Endothelial cell of umbilical vein (primary cell): Measurements from ENCODE around the gene LGMN. TPM values are rescaled to one million over a fixed set of nuclear protein-coding genes. Genes with fewer than 3 reads are reported as not detected.
"Not testable (repeated sequence)": the region's sequence is repeated elsewhere in the genome, so short reads cannot be mapped to it uniquely, and the experiment has no call there.

ENCODE experiments used
- BruUV-seq: library from RNA; stranded (reverse); fragments of 400-500 nt; replicated peaks from 2 replicates; lab custom pipeline; 2021; lab: Mats Ljungman, UMichigan
- CTCF ChIA-PET: fragments of 300-600, 350-600 bp; sonication (Branson Sonifier 250); formaldehyde crosslinking; loops from one replicate; lab custom pipeline; 2021; ENCODE audit warnings: antibody characterized with exemption, inconsistent platforms; lab: Charles Lee
- POLR2A ChIA-PET: fragments of 300-600, 350-600 bp; sonication (Branson Sonifier 250); formaldehyde crosslinking; loops from one replicate; lab custom pipeline; 2021; ENCODE audit warnings: antibody characterized with exemption, inconsistent platforms; lab: Charles Lee
- DNase-seq: peaks from one replicate; pipeline ENCODE4 v3.0.0-alpha.2; 2011; ENCODE audit warnings: low read depth, low spot score
- FAIRE-seq: peaks from 2 replicates; lab custom pipeline; 2011; peaks lifted over from hg19 to GRCh38; lab: Jason Lieb, UNC
- H2AFZ ChIP-seq: 2 replicates; pipeline ENCODE4 v1.6.0; 2012; ENCODE audit warnings: low read depth, low read length, control low read depth, inconsistent platforms
- H3K27ac ChIP-seq: 2 replicates; pipeline ENCODE4 v1.5.1; 2011; ENCODE audit warnings: low read depth, mild to moderate bottlenecking, control low read depth, low read length, moderate library complexity; ENCODE audit not compliant: insufficient read depth
- H3K27me3 ChIP-seq, 2 experiments: 2 replicates each; pipeline versions ENCODE4 v1.6.0 to v1.6.1; 2011; ENCODE audit warnings: low read length in 2 of 2, mixed read lengths in 1 of 2; ENCODE audit not compliant: control insufficient read depth in 2 of 2, insufficient read depth in 2 of 2
- H3K36me3 ChIP-seq, 2 experiments: 2 replicates in 1 of 2; 3 replicates in 1 of 2; pipeline ENCODE4 v1.5.1; 2011; ENCODE audit warnings: low read length in 2 of 2, mild to moderate bottlenecking in 1 of 2, moderate library complexity in 1 of 2; ENCODE audit not compliant: control insufficient read depth in 2 of 2, insufficient read depth in 2 of 2; ENCODE audit errors: extremely low read depth in 1 of 2
- H3K4me1 ChIP-seq: 3 replicates; pipeline ENCODE4 v1.5.1; 2011; ENCODE audit warnings: mild to moderate bottlenecking, low read length; ENCODE audit not compliant: control insufficient read depth, insufficient read depth; ENCODE audit errors: extremely low read depth
- H3K4me2 ChIP-seq: 2 replicates; pipeline ENCODE4 v1.6.1; 2011; ENCODE audit warnings: low read length, control low read depth, mixed read lengths; ENCODE audit not compliant: insufficient read depth
- H3K4me3 ChIP-seq, 3 experiments: fragments of 200-600 bp in 1 of 3; sonication (generic), shearing (Covaris generic) in 1 of 3; replicated peaks in 1 of 3; 2 replicates each; pipeline ENCODE4 v1.5.1; 2011 to 2016; ENCODE audit warnings: control low read depth in 3 of 3, low read length in 3 of 3, mild to moderate bottlenecking in 2 of 3, inconsistent platforms in 1 of 3, low read depth in 1 of 3, moderate library complexity in 1 of 3; ENCODE audit not compliant: insufficient read depth in 1 of 3
- H3K79me2 ChIP-seq: 2 replicates; pipeline ENCODE4 v1.6.0; 2012; ENCODE audit warnings: low read length, inconsistent platforms; ENCODE audit not compliant: control insufficient read depth, insufficient read depth
- H3K9ac ChIP-seq: replicated peaks from 2 replicates; pipeline ENCODE3; 2011; ENCODE audit warnings: low read length, control low read depth; ENCODE audit not compliant: insufficient read depth; ENCODE audit errors: extremely low read depth
- H3K9me1 ChIP-seq: replicated peaks from 3 replicates; pipeline ENCODE4 v1.6.0; 2011; ENCODE audit warnings: mild to moderate bottlenecking, low read length; ENCODE audit not compliant: control insufficient read depth, insufficient read depth; ENCODE audit errors: extremely low read depth
- H3K9me3 ChIP-seq: replicated peaks from 2 replicates; pipeline ENCODE4 v1.5.1; 2012; ENCODE audit warnings: low read length, inconsistent platforms; ENCODE audit not compliant: control insufficient read depth, insufficient read depth
- H4K20me1 ChIP-seq: replicated peaks from 2 replicates; pipeline ENCODE3; 2011; ENCODE audit warnings: mild to moderate bottlenecking, low read length; ENCODE audit not compliant: control insufficient read depth, insufficient read depth; ENCODE audit errors: extremely low read depth
- EZH2 ChIP-seq: IDR thresholded peaks from 2 replicates; pipeline ENCODE4 v1.6.1; 2012; ENCODE audit warnings: borderline replicate concordance, low read depth, mild to moderate bottlenecking, moderate library complexity, low read length, inconsistent platforms; ENCODE audit not compliant: severe bottlenecking
- FOS ChIP-seq: IDR thresholded peaks from 2 replicates; pipeline ENCODE4 v1.6.1; 2011; ENCODE audit warnings: mild to moderate bottlenecking, low read length, moderate library complexity, borderline replicate concordance; ENCODE audit not compliant: insufficient read depth
- GATA2 ChIP-seq: IDR thresholded peaks from 2 replicates; pipeline ENCODE4 v1.7.0; 2011; ENCODE audit warnings: low read depth, mild to moderate bottlenecking, moderate library complexity, mixed read lengths, low read length; ENCODE audit not compliant: insufficient read length, insufficient read depth
- JUN ChIP-seq: IDR thresholded peaks from 2 replicates; pipeline ENCODE4 v1.6.1; 2011; ENCODE audit warnings: borderline replicate concordance, low read depth; ENCODE audit not compliant: insufficient read length, insufficient read depth
- MYC ChIP-seq: IDR thresholded peaks from one replicate; pipeline ENCODE4 v1.6.1; 2011; ENCODE audit warnings: mild to moderate bottlenecking, low read depth, low read length
- POLR2A ChIP-seq: IDR thresholded peaks from 2 replicates; pipeline ENCODE4 v1.6.1; 2012; ENCODE audit warnings: low read depth, mild to moderate bottlenecking, control low read depth, low read length
- POLR2AphosphoS5 ChIP-seq: IDR thresholded peaks from 2 replicates; pipeline ENCODE4 v1.6.1; 2012; ENCODE audit warnings: low read depth, mild to moderate bottlenecking, control low read depth, low read length, moderate library complexity; ENCODE audit not compliant: insufficient read depth
- dilution Hi-C: fragments of 300-500 bp; cut with MboI; formaldehyde crosslinking; loops from one replicate; pipeline ENCODE4 v1.15.0; 2019; ENCODE audit warnings: low sequenced_read_pairs; ENCODE audit not compliant: extremely low pct_ligation_motif_present
- intact Hi-C: fragments of 100-400 bp; cut with micrococcal nuclease; formaldehyde crosslinking; loops from one replicate; pipeline ENCODE4 v1.10.0; 2022
- polyA plus RNA-seq, 4 experiments: library from polyadenylated mRNA; depleted of rRNA in 3 of 4; stranded (reverse) in 3 of 4; unstranded in 1 of 4; fragments of >200 nt; gene quantifications; 2 replicates each; pipeline versions ENCODE4 v1.2.1 to v1.2.3, GENCODE V29; 2011 to 2012; ENCODE audit warnings: missing spikeins in 1 of 4
- total RNA-seq: library from RNA; stranded (reverse); gene quantifications from 2 replicates; pipeline ENCODE4 v1.2.3, GENCODE V29; 2021
- TF ChIP-seq, protein P1 (sequence below): IDR thresholded peaks from 2 replicates; pipeline ENCODE4 v1.6.1; 2011; ENCODE audit not compliant: insufficient read depth, insufficient read length
- TF ChIP-seq, protein P2 (sequence below), 2 donors: IDR thresholded peaks; 1 replicate in 1 of 2; 2 replicates in 1 of 2; pipeline ENCODE4 v1.5.1; 2011; ENCODE audit warnings: low read length in 2 of 2, mild to moderate bottlenecking in 2 of 2, moderate library complexity in 2 of 2, control low read depth in 1 of 2, inconsistent platforms in 1 of 2, low read depth in 1 of 2; ENCODE audit not compliant: insufficient read depth in 1 of 2; ENCODE audit errors: extremely low read depth in 1 of 2

LGMN gene
- total and polyA plus RNA-seq, 2 donors (not counting 3 experiments of a cell fraction or from before 2014, with no cell fraction given): 56.7 to 99.2 TPM

DNA sequence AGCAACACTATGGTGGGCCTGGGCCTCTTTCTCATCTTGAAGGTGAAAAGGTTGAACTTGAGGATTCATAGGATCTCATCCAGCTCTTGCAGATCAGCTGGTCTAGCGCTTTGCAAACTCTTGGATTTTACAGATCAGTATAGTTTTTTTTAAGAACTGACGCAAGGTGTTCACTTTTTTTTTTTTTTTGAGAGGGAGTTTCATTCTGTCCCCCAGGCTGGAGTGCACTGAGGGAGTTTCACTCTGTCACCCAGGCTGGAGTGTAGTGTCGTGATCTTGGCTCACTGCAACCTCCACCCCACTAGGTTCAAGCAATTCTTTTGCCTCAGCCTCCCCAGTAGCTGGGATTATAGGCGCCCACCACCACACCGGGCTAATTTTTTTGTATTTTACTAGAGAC, 20.4 kb upstream of the LGMN start:
- Histone ChIP-seq H3K27ac (no peak overlapping the region), H3K4me1 (no peaks in the 10 kb centered on the region), H3K4me2 (no peak overlapping the region), H3K9ac (no peak overlapping the region), H4K20me1 (no peaks in the 10 kb centered on the region), H3K79me2 (no peaks in the 10 kb centered on the region), H3K9me1 (no peaks in the 10 kb centered on the region), H2AFZ (no peak overlapping the region), H3K9me3 (no peaks in the 10 kb centered on the region), H3K27me3 (no peaks in the 10 kb centered on the region), H3K36me3 (no peaks in the 10 kb centered on the region), H3K4me3 (no peak overlapping the region)
- intact Hi-C loops: no loop called here
- CTCF ChIA-PET: no interaction called here
- no TSS peak for BruUV-seq
- DNase-seq (no peak), FAIRE-seq (no peak)
- dilution Hi-C loops: no loop called here
- no peak for TF ChIP-seq POLR2AphosphoS5
- TF ChIP-seq, protein P1, sequence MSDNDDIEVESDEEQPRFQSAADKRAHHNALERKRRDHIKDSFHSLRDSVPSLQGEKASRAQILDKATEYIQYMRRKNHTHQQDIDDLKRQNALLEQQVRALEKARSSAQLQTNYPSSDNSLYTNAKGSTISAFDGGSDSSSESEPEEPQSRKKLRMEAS: no peak
- TF ChIP-seq EZH2: no peak
- TF ChIP-seq POLR2A: no peak
- TF ChIP-seq GATA2: no peak
- TF ChIP-seq MYC: no peak
- TF ChIP-seq, protein P2, sequence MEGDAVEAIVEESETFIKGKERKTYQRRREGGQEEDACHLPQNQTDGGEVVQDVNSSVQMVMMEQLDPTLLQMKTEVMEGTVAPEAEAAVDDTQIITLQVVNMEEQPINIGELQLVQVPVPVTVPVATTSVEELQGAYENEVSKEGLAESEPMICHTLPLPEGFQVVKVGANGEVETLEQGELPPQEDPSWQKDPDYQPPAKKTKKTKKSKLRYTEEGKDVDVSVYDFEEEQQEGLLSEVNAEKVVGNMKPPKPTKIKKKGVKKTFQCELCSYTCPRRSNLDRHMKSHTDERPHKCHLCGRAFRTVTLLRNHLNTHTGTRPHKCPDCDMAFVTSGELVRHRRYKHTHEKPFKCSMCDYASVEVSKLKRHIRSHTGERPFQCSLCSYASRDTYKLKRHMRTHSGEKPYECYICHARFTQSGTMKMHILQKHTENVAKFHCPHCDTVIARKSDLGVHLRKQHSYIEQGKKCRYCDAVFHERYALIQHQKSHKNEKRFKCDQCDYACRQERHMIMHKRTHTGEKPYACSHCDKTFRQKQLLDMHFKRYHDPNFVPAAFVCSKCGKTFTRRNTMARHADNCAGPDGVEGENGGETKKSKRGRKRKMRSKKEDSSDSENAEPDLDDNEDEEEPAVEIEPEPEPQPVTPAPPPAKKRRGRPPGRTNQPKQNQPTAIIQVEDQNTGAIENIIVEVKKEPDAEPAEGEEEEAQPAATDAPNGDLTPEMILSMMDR (IDR thresholded peaks at IDR 0.05; ENCODE audit: extremely low read depth in 1 of 2, insufficient read depth in 1 of 2, low read depth in 1 of 2, low read length in 2 of 2): no peak
- no peak for TF ChIP-seq JUN
- TF ChIP-seq FOS: no peak
- POLR2A ChIA-PET: no interaction called here

DNA sequence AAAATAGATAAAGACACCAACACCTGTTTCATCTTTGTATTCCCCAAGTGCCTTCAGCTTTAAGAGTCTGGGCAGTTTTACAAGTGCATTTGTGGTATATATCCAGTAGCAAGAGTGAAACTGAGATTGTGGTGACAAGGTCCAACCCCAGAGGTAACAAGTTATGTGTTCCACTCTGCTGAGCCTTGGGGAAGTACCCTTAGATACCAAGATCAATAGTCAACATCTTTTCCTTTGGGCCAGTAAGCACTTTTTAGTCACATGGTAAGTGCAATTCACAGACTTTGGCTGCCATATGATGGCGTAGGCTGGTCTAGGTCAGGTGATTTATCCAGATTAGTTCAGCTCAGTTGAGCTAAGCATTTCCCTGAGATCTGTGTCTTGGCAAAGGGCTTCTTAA, 19.8 kb upstream of the LGMN start:
- not testable (repeated sequence) for DNase-seq
- CTCF ChIA-PET: interaction anchor here (1.2 kb wide), 1 partner anchor 8 kb away, joined by 4 read pairs; no protein-coding TSS in a partner anchor

More for the DNA sequence above, 19.8 kb upstream of the LGMN start:
- intact Hi-C loops, H4K20me1 ChIP-seq, H3K9me1 ChIP-seq, H3K36me3 ChIP-seq, H3K9ac ChIP-seq, H3K4me3 ChIP-seq, H3K27ac ChIP-seq, H3K79me2 ChIP-seq, POLR2A ChIA-PET, H2AFZ ChIP-seq, dilution Hi-C loops, H3K9me3 ChIP-seq, H3K4me1 ChIP-seq, FAIRE-seq, BruUV-seq, H3K27me3 ChIP-seq, H3K4me2 ChIP-seq: not testable (repeated sequence)
